ENCODE data around the gene PMAIP1.

PMAIP1 gene

DNA sequence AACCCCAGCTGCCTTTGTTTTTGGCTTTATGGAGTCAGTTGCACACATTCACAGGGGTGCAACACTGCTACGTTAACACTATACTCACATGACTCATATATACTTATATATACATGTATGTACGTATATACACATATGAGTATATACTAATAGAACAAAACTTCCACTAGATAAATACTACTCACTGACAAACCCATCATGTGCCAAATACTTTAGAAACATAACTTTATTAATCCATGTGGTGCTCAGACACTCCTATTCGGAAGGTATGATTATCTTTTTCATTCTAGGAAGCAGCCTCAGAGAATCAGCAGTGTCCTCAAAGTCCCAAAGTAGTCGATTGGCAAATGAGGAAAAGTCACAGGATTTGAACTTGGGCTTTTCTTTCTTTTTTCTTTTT is 7.9 kb downstream of the PMAIP1 start:
- Histone ChIP-seq H3K36me3 (no peaks in the 10 kb centered on the region), H3K4me1 (no peaks in the 10 kb centered on the region), H3K4me3 (no peak overlapping the region), H3K27me3 (peaks cover 0 to 31% of the 10 kb centered on the region in 2 donors), H3K27ac (no peak overlapping the region), H3K9me3 (no peaks in the 10 kb centered on the region)
- intact Hi-C loops (cut with DNase I; ENCODE audit: low total_unique reads) = no loop called here
- DNase-seq = no peak
- TF ChIP-seq, protein P1, sequence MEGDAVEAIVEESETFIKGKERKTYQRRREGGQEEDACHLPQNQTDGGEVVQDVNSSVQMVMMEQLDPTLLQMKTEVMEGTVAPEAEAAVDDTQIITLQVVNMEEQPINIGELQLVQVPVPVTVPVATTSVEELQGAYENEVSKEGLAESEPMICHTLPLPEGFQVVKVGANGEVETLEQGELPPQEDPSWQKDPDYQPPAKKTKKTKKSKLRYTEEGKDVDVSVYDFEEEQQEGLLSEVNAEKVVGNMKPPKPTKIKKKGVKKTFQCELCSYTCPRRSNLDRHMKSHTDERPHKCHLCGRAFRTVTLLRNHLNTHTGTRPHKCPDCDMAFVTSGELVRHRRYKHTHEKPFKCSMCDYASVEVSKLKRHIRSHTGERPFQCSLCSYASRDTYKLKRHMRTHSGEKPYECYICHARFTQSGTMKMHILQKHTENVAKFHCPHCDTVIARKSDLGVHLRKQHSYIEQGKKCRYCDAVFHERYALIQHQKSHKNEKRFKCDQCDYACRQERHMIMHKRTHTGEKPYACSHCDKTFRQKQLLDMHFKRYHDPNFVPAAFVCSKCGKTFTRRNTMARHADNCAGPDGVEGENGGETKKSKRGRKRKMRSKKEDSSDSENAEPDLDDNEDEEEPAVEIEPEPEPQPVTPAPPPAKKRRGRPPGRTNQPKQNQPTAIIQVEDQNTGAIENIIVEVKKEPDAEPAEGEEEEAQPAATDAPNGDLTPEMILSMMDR (IDR thresholded peaks at IDR 0.05) = no peak

DNA sequence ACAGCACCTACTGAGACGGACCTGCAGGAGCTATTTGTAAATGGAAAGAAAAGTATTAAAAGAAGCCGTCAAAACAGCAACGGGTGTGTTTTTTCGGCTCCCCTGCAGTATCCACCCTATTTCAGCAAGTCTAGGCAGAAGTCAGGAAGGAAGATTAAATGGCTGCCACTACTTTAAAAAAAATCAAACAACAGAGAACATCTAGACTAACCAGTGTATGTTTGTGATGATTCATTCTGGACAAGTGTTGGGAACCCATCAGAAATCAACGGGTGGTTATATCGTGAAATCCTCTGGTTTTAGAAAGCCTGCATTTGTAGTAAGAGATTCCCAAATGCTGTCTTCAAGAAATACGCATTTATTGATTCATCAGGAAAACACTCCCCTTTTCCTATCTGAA is 9.0 kb downstream of the PMAIP1 start:
- TF ChIP-seq, protein P1 (IDR thresholded peaks at IDR 0.05) = no peak
- Histone ChIP-seq H3K9me3 (peaks cover 0 to 7% (median 0%) of the 10 kb centered on the region in 3 donors), H3K36me3 (no peaks in the 10 kb centered on the region), H3K4me1 (no peaks in the 10 kb centered on the region), H3K27ac (no peak overlapping the region), H3K4me3 (no peak overlapping the region), H3K27me3 (peaks cover 0 to 27% of the 10 kb centered on the region in 2 donors)
- no peak for DNase-seq
- intact Hi-C loops (cut with DNase I; ENCODE audit: low total_unique reads) = no loop called here

DNA sequence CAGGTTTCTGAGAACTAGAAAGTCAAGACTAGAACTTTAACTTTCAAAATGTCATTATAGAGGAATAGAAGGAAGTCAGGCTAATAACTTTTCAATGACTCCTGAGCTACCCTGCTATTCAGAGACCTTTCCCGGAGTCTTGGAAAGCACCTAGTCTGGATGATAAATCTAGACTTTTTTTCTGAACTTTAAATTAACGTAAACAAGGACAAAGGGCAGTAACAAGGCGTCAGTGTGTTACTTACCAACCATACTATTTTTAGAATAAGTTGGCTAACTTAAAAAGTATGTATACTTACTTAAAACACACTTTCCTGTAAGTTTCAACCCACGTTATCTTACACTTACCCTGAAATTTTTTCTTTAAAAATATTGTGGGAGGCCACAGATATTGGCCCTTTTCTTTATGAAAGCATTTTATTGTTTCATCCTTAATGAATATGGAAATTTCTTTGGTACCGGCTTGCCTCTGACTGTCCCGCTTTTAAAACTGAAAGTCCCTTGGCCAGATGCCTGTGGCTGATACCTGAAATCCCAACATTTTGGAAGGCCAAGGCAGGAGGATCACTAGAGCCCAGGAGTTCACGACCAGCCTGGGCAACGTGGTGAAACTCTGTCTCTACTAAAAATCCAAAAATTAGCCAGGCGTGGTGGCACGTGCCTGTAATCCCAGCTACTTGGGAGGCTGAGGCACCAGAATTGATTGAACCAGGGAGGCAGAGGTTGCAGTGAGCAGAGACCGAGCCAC is 9.7 kb downstream of the PMAIP1 start:
- Histone ChIP-seq H3K9me3 (peaks cover 0 to 7% (median 0%) of the 10 kb centered on the region in 3 donors), H3K27me3 (peaks cover 0 to 27% of the 10 kb centered on the region in 2 donors), H3K4me3 (no peak overlapping the region), H3K36me3 (no peaks in the 10 kb centered on the region), H3K4me1 (no peaks in the 10 kb centered on the region), H3K27ac (no peak overlapping the region)
- TF ChIP-seq, protein P1 (IDR thresholded peaks at IDR 0.05) = no peak
- no peak for DNase-seq
- intact Hi-C loops (cut with DNase I; ENCODE audit: low total_unique reads) = no loop called here

DNA sequence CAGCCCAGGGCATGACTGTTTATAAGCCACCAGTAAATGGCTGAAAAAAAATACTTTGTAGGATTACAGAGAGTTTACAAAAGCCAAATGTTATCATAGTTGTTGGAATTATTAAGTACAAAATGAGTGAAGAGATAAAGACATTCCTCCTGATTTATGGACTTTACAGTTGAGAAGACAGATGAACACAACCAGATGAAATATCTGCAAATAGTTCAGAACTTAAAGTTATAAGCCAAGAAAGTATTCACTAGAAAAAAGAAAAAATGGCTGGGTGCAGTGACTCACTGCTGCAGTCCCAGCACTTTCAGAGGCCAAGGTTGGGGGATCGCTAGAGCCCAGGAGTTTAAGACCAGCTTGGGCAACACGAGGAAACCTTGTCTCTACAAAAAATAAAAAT is 11.2 kb downstream of the PMAIP1 start:
- no peaks in the 10 kb centered on the region for H3K4me1 ChIP-seq
- no peak overlapping the region for H3K27ac ChIP-seq
- TF ChIP-seq, protein P1 (IDR thresholded peaks at IDR 0.05) = no peak
- no peak overlapping the region for H3K4me3 ChIP-seq
- intact Hi-C loops (cut with DNase I; ENCODE audit: low total_unique reads) = no loop called here
- peaks cover 0 to 7% (median 0%) of the 10 kb centered on the region in 3 donors for H3K9me3 ChIP-seq
- DNase-seq = no peak
- no peaks in the 10 kb centered on the region for H3K36me3 ChIP-seq
- peaks cover 0 to 20% of the 10 kb centered on the region in 2 donors for H3K27me3 ChIP-seq

DNA sequence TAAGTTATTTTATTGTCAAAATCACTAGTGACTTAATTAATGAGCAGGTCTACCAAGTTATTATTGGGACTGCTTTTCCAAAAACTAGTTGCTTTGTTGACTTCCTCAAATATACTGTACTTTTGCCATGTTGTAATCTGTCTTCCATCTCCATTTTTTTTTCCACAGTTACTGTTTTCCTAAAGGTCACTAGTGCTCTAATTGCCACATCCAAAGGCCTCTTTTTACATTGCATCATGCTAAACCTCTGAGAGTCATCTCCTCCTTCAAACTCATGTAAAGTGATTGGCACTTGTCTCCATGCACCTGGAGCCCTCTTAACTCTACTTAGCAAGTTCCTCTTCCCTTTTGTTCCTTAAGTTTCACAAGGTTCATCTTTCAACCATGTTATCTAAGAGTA is 11.8 kb downstream of the PMAIP1 start:
- intact Hi-C loops (cut with DNase I; ENCODE audit: low total_unique reads) = no loop called here
- no peaks in the 10 kb centered on the region for H3K36me3 ChIP-seq
- no peak overlapping the region for H3K27ac ChIP-seq

More for the DNA sequence above, 11.8 kb downstream of the PMAIP1 start:
- Histone ChIP-seq H3K4me3 (no peak overlapping the region), H3K4me1 (no peaks in the 10 kb centered on the region), H3K9me3 (peaks cover 0 to 7% (median 0%) of the 10 kb centered on the region in 3 donors), H3K27me3 (peaks cover 0 to 14% of the 10 kb centered on the region in 2 donors)
- TF ChIP-seq, protein P1 (IDR thresholded peaks at IDR 0.05) = no peak
- no peak for DNase-seq
